Small intestine (tissue), 7 donors: ENCODE measurements around the gene NFKBIL1. TPM values are rescaled to one million over a fixed set of nuclear protein-coding genes. Genes with fewer than 3 reads are reported as not detected.

Source experiments
- DNase-seq, 2 donors: peaks; one replicate each; pipeline versions ENCODE4 v3.0.0 to v3.0.0-alpha.2; 2013
- FAIRE-seq: peaks from 2 replicates; lab custom pipeline; 2012; peaks lifted over from hg19 to GRCh38; lab: Jason Lieb, UNC
- H3K27ac ChIP-seq, 3 donors: one replicate each; pipeline ENCODE4 v1.5.1; 2013; ENCODE audit warnings: low read length in 2 of 3, mild to moderate bottlenecking in 2 of 3, control low read depth in 1 of 3, inconsistent platforms in 1 of 3, low read depth in 1 of 3, moderate library complexity in 1 of 3
- H3K27me3 ChIP-seq, 3 donors: one replicate each; pipeline ENCODE4 v1.6.1; 2013; ENCODE audit warnings: low read length in 3 of 3, inconsistent platforms in 1 of 3; ENCODE audit not compliant: control insufficient read depth in 3 of 3, insufficient read depth in 3 of 3
- H3K36me3 ChIP-seq, 3 donors: one replicate each; pipeline ENCODE4 v1.6.1; 2013; ENCODE audit warnings: low read length in 3 of 3, inconsistent platforms in 1 of 3, low read depth in 1 of 3, mild to moderate bottlenecking in 1 of 3, moderate library complexity in 1 of 3; ENCODE audit not compliant: control insufficient read depth in 3 of 3, insufficient read depth in 2 of 3
- H3K4me1 ChIP-seq, 3 donors: one replicate each; pipeline ENCODE4 v1.6.1; 2013; ENCODE audit warnings: low read length in 2 of 3, inconsistent platforms in 1 of 3, low read depth in 1 of 3, mild to moderate bottlenecking in 1 of 3, moderate library complexity in 1 of 3; ENCODE audit not compliant: control insufficient read depth in 3 of 3, insufficient read depth in 2 of 3
- H3K4me3 ChIP-seq, 3 donors: one replicate each; pipeline ENCODE4 v1.5.1; 2013; ENCODE audit warnings: low read length in 3 of 3, control low read depth in 1 of 3, inconsistent platforms in 1 of 3, low read depth in 1 of 3, mild to moderate bottlenecking in 1 of 3, moderate library complexity in 1 of 3
- H3K9me3 ChIP-seq, 2 donors: one replicate each; pipeline ENCODE4 v1.6.1; 2013; ENCODE audit warnings: low read depth in 1 of 2, low read length in 1 of 2; ENCODE audit not compliant: control insufficient read depth in 2 of 2, insufficient read depth in 1 of 2
- whole genome bisulfite sequencing, 3 donors: extraction: QIAGEN DNeasy Blood & Tissue Kit; methylation state at CpG; one replicate each; pipeline ENCODE4 v1.1.7; 2013; 5-methylcytosine and 5-hydroxymethylcytosine counted together
- polyA plus RNA-seq, 4 donors: library from polyadenylated mRNA; stranded (reverse) in 3 of 4; unstranded in 1 of 4; fragments of 200-250 nt in 3 of 4; fragments of 120-200 nt in 1 of 4; gene quantifications; one replicate each; pipeline versions ENCODE4 v1.2.1 to v1.2.3, GENCODE V29; 2013
- donor health status: healthy with polysubstance abuse.
- donor health status: control.
- donor health status: control.
- donor health status: Bipolar disorder and iron deficiency.
- donor health status: healthy.

The NFKBIL1 gene
- polyA plus RNA-seq, 4 donors: 26.2 to 47.3 (median 31.8) TPM

- H3K36me3 ChIP-seq: no peaks in the 10 kb centered on the region
- H3K4me1 ChIP-seq: peaks cover 0 to 9% (median 0%) of the 10 kb centered on the region in 3 donors
- peak overlapping the region in 1 of 3 donors; percentile 11 for H3K4me3 ChIP-seq
- H3K27ac ChIP-seq: peak overlapping the region in 1 of 3 donors; percentile 36
- DNase-seq (no peak), FAIRE-seq (no peak)
- peaks cover 0 to 4% of the 10 kb centered on the region in 2 donors for H3K9me3 ChIP-seq
- WGBS, 3 donors: 80 to 93% (median 91%) methylated on average over 8 of the region's 8 CpGs
- H3K27me3 ChIP-seq: peaks cover 0 to 17% (median 0%) of the 10 kb centered on the region in 3 donors
These were observed 32.4 kb downstream of the NFKBIL1 start for GRCh38 chr6:31579546-31580437.

DNA sequence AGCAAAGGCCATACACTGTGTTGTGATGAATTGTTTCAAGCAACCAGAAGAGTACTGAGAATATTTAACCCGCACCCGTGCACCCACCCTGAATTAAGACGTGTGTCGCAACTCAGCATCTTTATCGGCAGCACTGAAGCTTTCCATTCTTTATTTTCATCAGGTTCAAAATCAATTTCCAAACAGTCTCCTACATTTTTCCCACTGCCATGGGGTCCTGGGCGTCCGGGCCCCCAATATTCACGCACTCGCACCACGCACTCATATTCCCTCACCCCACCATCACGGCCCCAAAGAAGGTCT lies 33.0 kb downstream of the NFKBIL1 start:
- WGBS, 3 donors: 29 to 47% (median 41%) methylated on average over 11 of the region's 11 CpGs
- Histone ChIP-seq H3K27me3 (peaks cover 0 to 15% (median 0%) of the 10 kb centered on the region in 3 donors), H3K4me3 (peak overlapping the region; percentile 60 to 71 (median 71)), H3K36me3 (no peaks in the 10 kb centered on the region), H3K4me1 (peaks cover 0 to 9% (median 0%) of the 10 kb centered on the region in 3 donors), H3K27ac (peak overlapping the region in 2 of 3 donors; percentile 37 to 84), H3K9me3 (peaks cover 0 to 4% of the 10 kb centered on the region in 2 donors)
- DNase-seq (no peak), FAIRE-seq (no peak)

DNA sequence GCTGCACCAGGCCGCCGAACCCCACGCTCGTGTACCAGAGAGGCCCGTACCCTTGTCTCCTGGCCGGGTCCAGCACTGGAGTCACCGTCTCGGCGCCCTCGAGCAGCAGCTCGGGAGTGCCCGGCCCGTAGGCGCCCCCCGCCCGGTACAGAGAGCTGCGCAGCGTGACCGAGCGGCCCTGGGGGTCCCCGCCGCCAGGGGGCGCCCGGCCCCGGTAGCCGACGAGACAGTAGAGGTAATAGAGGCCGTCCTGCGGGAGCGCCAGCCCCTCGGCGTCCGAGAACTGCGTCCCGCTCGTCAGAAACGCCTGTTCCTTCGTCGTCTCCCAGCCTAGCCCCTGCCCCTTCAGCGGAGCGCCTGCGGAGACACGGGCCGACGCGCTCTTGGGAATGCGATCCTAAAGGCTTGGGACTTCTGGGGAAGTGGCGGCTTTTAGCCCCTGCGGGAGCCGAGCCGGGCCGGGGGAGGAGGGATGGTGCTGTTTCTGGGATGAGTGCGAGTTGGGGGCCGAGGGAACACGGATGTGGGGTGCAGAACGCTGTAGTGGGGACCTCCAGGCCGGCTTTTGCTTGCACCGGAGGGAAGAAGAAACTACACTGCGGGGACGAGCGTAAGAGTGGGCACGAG lies 33.5 kb downstream of the NFKBIL1 start:
- Histone ChIP-seq H3K4me3 (peak overlapping the region; percentile 60 to 71 (median 71)), H3K27ac (peak overlapping the region; percentile 43 to 84 (median 59)), H3K36me3 (no peaks in the 10 kb centered on the region), H3K4me1 (peaks cover 0 to 9% (median 0%) of the 10 kb centered on the region in 3 donors), H3K9me3 (peaks cover 0 to 4% of the 10 kb centered on the region in 2 donors), H3K27me3 (peaks cover 0 to 11% (median 0%) of the 10 kb centered on the region in 3 donors)
- FAIRE-seq: no peak
- peak; percentile 69 to 89 for DNase-seq
- WGBS, 3 donors: 0% methylated on average over 53 to 62 of the region's 62 CpGs

- Histone ChIP-seq H3K4me3 (peak overlapping the region; percentile 60 to 71 (median 71)), H3K9me3 (peaks cover 0 to 4% of the 10 kb centered on the region in 2 donors), H3K27me3 (peaks cover 0 to 11% (median 0%) of the 10 kb centered on the region in 3 donors), H3K4me1 (peaks cover 0 to 9% (median 0%) of the 10 kb centered on the region in 3 donors), H3K36me3 (no peaks in the 10 kb centered on the region), H3K27ac (peak overlapping the region in 2 of 3 donors; percentile 43 to 84)
- 19 to 22% (median 20%) methylated on average over 17 to 21 of the region's 21 CpGs for WGBS, 3 donors
- DNase-seq (peak; percentile 34 to 54), FAIRE-seq (no peak)
These were observed 34.2 kb downstream of the NFKBIL1 start for GRCh38 chr6:31581434-31582229.

GRCh38 chr6:31582230-31582643 lies 34.8 kb downstream of the NFKBIL1 start, which contains the start of gene LTB:
TSS of gene LTB (minus strand) at chr6:31582424. CDS start at chr6:31582417, 7 bp downstream.
- H3K27ac ChIP-seq: peak within 1 kb of the TSS; percentile 43 to 84 (median 59)
- peaks cover 0 to 13% (median 0%) of the 10 kb centered on the region in 3 donors for H3K27me3 ChIP-seq
- peak within 1 kb of the TSS; percentile 60 to 71 (median 71) for H3K4me3 ChIP-seq
- WGBS, 3 donors: 49 to 50% (median 49%) methylated on average over 3 of the region's 3 CpGs
- DNase-seq (no peak), FAIRE-seq (no peak)
- H3K36me3 ChIP-seq: no peaks in the 10 kb centered on the region
- peaks cover 0 to 9% (median 0%) of the 10 kb centered on the region in 3 donors for H3K4me1 ChIP-seq
- H3K9me3 ChIP-seq: peaks cover 0 to 4% of the 10 kb centered on the region in 2 donors

DNA sequence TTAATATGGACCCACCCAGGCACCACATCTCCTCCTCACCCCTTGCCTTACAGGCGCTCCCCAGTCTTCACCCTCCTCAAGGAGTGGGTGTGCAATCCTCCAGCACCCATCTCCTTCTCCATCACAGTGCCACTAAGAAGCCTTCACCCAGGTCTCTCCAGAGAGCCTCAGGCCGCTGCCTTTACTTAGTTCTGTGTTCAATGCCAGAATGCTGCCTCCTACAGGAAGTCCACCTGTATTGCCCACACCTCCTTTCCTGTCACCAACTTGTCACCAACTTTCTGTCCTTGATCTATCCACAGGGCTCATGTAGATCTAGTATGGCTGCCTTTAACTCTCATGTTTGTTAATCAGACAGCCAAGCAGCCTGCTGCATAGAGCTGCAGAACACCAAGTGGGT lies 38.1 kb downstream of the NFKBIL1 start:
- H3K4me3 ChIP-seq: no peak overlapping the region
- H3K27ac ChIP-seq: peak overlapping the region in 1 of 3 donors; percentile 1
- peaks cover 0 to 7% (median 0%) of the 10 kb centered on the region in 3 donors for H3K4me1 ChIP-seq
- peaks cover 0 to 12% (median 0%) of the 10 kb centered on the region in 3 donors for H3K27me3 ChIP-seq
- H3K36me3 ChIP-seq: no peaks in the 10 kb centered on the region
- DNase-seq (peak in 1 of 2 donors; percentile 36), FAIRE-seq (no peak)
- peaks cover 0 to 2% of the 10 kb centered on the region in 2 donors for H3K9me3 ChIP-seq
- WGBS, 3 donors: 62 to 77% (median 63%) methylated on average over 2 of the region's 2 CpGs

DNA sequence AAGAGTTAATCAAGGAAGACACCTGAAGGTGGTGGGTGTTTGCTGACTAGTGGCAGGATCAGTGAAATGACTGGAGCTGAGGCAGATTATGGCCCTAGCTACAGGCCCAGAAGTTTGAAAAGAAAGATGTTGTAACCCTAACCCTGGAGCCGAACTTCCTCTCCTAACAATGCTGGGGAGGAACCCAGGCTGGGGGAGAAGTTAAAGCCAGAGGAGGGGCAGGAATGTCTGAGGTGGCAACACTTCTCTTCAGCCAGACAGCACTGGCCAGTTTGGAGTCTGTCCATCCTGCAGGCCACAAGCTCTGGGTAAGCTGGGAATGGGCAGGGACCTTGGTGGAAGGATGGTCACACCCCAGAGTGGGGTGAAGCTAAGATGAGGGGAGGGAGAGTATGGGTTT lies 38.6 kb downstream of the NFKBIL1 start, which contains the start of gene LST1:
LST1 (plus strand) TSS at position 270 of the 400 bp plus-strand sequence. CDS start 1,023 bp downstream, outside the sequence.
- peaks cover 0 to 5% (median 0%) of the 10 kb centered on the region in 3 donors for H3K4me1 ChIP-seq
- WGBS, 3 donors: 56 to 81% (median 62%) methylated on average over 1 of the region's 1 CpG

More for the DNA sequence above, 38.6 kb downstream of the NFKBIL1 start, which contains the start of gene LST1:
- no peaks in the 10 kb centered on the region for H3K9me3 ChIP-seq
- H3K27ac ChIP-seq: peak within 1 kb of the TSS in 1 of 3 donors; percentile 17
- H3K36me3 ChIP-seq: no peaks in the 10 kb centered on the region
- H3K4me3 ChIP-seq: peak within 1 kb of the TSS in 1 of 3 donors; percentile 19
- peaks cover 0 to 10% (median 0%) of the 10 kb centered on the region in 3 donors for H3K27me3 ChIP-seq
- FAIRE-seq: no peak
- no peak for DNase-seq
